GM12878 (cell line): ENCODE measurements around the gene WNK2.

Source experiments
- CTCF ChIP-seq, 3 experiments: IDR thresholded peaks in 2 of 3; conservative IDR thresholded peaks in 1 of 3; 2 replicates each; pipeline ENCODE4 v1.5.1; 2011; ENCODE audit warnings: low read depth in 3 of 3, low read length in 3 of 3, mild to moderate bottlenecking in 3 of 3, control low read depth in 2 of 3, moderate library complexity in 2 of 3, inconsistent platforms in 1 of 3, mixed read lengths in 1 of 3; ENCODE audit not compliant: control insufficient read depth in 2 of 3, insufficient read depth in 1 of 3; ENCODE audit errors: extremely low read depth in 1 of 3
- POLR2A ChIP-seq: IDR thresholded peaks from 2 replicates; pipeline ENCODE4 v1.6.1; 2011; ENCODE audit warnings: low read depth, mild to moderate bottlenecking, low read length
- RCOR1 ChIP-seq: conservative IDR thresholded peaks from 2 replicates; pipeline ENCODE4 v1.6.1; 2012; ENCODE audit warnings: low read depth, low read length, improper control_type of control experiment
- REST ChIP-seq: IDR thresholded peaks from 2 replicates; pipeline ENCODE4 v1.6.1; 2012; ENCODE audit warnings: mild to moderate bottlenecking, low read depth, low read length
- USF2 ChIP-seq: IDR thresholded peaks from 2 replicates; pipeline ENCODE4 v1.6.1; 2011; ENCODE audit warnings: low read depth, low read length, improper control_type of control experiment, borderline replicate concordance

- TF ChIP-seq POLR2A (no peak), USF2 (no peak), RCOR1 (no peak), CTCF (IDR thresholded peaks at IDR 0.05 in 2 of 3, conservative IDR thresholded peaks at IDR 0.05 in 1 of 3; ENCODE audit: control insufficient read depth in 2 of 3, extremely low read depth in 1 of 3, insufficient read depth in 1 of 3, low read depth in 3 of 3, low read length in 3 of 3) (no peak), REST (no peak)
These were observed 181.6 kb downstream of the WNK2 start for GRCh38 chr9:93365427-93366118.
